Right lobe of liver (tissue), 4 donors: ENCODE data around the gene CYP21A2.

Experiments
- POLR2A ChIP-seq: fragments of 450-650 bp; IDR thresholded peaks from one replicate; pipeline ENCODE4 v1.6.1; 2017; ENCODE audit warnings: antibody characterized with exemption, mild to moderate bottlenecking
- TF ChIP-seq, protein P1 (sequence below), 4 donors: fragments of 200-600 bp in 3 of 4; fragments of 450-650 bp in 1 of 4; IDR thresholded peaks; one replicate each; pipeline versions ENCODE4 v1.5.1 to v1.8.0; 2016 to 2022; ENCODE audit warnings: antibody characterized with exemption in 4 of 4, mild to moderate bottlenecking in 2 of 4
- donor health status: DM: no; HTN: no; CAD: no.
- donor health status: DM: no; HTN: no; CAD: no.
- donor health status: DM: no; HTN: yes; CAD: no.

DNA sequence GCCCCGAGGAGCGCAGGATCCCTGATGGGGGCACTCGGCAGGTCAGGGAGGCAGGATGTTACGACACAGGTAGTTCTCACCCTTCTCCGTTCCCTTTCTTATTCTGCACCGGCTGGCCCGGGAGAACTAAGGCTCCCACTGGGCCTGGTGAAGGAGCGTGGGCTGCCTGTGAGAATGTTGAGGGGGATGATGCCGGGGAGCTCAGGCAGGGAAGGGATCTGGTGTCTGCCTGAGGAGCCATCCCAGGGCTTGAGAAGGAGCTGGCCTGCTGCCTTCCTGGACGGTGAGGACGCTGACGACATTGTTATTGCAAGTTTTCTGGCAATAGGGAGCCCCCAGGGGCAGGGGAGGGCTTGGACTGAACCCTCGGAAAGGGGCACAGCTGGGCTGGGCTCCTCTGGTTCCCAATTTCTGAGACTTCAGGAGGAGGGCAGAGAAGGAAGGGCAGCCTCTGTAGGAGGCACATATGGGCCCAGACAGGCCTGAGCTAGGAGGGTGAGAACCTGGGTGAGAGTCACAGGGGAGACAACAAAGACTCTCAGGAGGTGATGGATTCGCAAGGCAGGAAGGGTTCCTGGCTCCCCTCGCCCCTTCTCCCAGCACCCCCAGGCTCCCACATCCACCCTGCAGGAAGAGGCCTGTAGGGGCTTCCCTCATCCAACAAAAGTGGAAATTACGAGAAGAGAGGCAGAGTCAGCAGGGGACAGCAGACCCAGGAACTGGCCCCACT lies 32.8 kb downstream of the CYP21A2 start:
- TF ChIP-seq, protein P1, sequence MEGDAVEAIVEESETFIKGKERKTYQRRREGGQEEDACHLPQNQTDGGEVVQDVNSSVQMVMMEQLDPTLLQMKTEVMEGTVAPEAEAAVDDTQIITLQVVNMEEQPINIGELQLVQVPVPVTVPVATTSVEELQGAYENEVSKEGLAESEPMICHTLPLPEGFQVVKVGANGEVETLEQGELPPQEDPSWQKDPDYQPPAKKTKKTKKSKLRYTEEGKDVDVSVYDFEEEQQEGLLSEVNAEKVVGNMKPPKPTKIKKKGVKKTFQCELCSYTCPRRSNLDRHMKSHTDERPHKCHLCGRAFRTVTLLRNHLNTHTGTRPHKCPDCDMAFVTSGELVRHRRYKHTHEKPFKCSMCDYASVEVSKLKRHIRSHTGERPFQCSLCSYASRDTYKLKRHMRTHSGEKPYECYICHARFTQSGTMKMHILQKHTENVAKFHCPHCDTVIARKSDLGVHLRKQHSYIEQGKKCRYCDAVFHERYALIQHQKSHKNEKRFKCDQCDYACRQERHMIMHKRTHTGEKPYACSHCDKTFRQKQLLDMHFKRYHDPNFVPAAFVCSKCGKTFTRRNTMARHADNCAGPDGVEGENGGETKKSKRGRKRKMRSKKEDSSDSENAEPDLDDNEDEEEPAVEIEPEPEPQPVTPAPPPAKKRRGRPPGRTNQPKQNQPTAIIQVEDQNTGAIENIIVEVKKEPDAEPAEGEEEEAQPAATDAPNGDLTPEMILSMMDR (IDR thresholded peaks at IDR 0.05), result no peak
- no peak for TF ChIP-seq POLR2A
